ENCODE results near the gene NANOS3. TPM values are rescaled to one million over a fixed set of nuclear protein-coding genes. Genes with fewer than 3 reads are reported as not detected.

NANOS3 gene
- total RNA-seq, 4 donors from 2014 or later = not detected

- TF ChIP-seq CTCF (IDR thresholded peaks at IDR 0.05; ENCODE audit: low read depth) = no peak
These were observed 37.8 kb downstream of the NANOS3 start for GRCh38 chr19:13914777-13915176.

DNA sequence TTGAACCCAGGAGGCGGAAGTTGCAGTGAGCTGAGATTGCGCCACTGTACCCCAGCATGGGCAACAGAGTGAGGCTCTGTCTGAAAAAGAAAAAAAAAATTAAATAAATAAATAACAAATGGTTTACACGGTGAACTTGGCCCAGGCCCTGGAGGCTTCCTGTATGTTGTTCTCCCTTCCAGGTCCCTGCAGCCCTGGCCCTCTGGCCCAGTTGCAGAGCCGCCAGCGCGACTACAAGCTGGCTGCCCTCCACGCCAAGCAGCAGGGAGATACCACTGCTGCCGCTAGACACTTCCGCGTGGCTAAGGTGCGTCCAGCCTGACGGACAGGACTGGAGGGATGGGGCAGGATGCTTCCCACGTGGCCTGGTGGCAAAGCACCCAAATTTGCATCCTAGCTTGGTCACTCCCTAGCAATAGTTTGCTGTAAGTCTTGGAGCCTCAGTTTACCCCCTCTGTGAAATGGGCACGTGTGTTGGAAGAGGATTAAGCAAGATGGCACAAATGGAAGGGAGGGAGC lies 41.0 kb downstream of the NANOS3 start:
- no peak for TF ChIP-seq CTCF (IDR thresholded peaks at IDR 0.05; ENCODE audit: low read depth)

- TF ChIP-seq CTCF (IDR thresholded peaks at IDR 0.05; ENCODE audit: low read depth) = no peak
These were observed 41.9 kb downstream of the NANOS3 start for GRCh38 chr19:13918726-13919411.

DNA sequence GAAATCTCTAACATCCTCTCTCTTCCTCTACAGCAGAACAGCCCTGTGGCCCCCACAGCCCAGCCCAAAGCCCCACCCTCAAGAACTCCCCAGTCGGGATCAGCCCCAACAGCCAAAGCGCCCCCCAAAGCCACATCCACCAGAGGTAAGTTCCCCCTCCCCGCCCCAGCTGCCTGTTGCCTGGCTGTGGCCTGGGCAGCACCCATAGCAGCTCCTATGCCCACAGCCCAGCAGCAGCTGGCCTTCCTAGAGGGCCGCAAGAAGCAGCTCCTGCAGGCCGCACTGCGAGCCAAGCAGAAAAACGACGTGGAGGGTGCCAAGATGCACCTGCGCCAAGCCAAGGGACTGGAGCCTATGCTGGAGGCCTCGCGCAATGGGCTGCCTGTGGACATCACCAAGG lies 43.6 kb downstream of the NANOS3 start:
- TF ChIP-seq CTCF (IDR thresholded peaks at IDR 0.05; ENCODE audit: low read depth) = no peak

DNA sequence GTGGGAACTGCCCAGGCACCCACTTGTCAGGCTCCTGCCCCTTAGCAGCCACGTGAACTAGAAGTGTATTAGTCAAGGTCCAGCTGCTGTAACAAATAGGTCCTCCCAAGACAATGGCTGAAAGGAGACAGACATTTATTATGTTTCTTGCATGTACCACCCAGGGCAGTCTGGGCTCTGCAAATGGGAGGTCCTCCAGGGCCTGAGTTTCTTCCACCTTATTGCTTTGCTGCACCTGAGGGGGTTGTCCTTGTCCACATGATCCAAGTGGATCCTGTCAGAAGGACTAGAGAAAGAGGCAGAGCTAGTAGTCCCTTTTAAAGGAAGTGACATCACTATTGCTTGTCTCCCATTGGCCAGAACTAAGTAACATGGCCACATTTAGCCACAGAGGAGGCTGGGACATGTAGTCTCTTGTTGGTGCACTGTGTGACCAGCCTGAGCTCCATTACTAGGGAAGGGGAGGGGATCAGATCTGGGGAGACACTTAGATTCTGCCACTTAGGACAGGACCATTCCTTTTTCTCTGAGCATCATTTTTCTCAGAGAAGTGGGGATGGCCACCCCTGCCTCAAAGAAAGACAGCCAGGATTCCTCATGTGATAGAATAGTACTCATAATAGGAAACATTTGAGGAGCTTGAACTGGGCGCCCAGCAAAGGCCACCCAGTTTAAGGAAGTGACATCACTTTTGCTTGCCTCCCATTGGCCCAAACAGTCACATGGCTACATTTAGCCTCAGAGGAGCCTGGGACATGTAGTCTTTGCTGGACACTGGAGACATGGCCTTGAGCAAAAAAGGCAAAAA lies 44.2 kb downstream of the NANOS3 start:
- no peak for TF ChIP-seq CTCF (IDR thresholded peaks at IDR 0.05; ENCODE audit: low read depth)

GRCh38 chr19:13923194-13923987 lies 46.5 kb downstream of the NANOS3 start:
- TF ChIP-seq CTCF (IDR thresholded peaks at IDR 0.05; ENCODE audit: low read depth) = no peak

Data from subcutaneous adipose tissue (tissue), 4 donors.